ENCODE results near the gene PMEL. TPM values are rescaled to one million over a fixed set of nuclear protein-coding genes. Genes with fewer than 3 reads are reported as not detected.

The PMEL gene
- total and polyA plus RNA-seq, 7 donors: 0.71 to 1.8 (median 1.3) TPM; not detected in 2

DNA sequence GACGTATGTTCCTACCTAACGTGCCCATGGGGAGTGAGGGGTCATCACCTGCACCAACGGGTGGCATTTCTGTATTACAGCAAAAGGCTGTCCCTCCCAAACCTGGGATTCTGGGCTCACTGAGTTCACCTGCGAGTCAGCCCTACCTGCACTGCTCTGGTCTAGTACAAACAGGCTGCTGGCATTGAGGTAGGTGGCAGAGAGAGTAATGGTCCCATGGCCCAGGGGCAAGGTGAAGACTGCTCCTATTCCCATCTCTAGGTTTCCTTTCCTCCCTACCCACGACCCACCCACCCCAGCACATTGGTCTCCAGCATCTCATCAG lies 31.7 kb upstream of the PMEL start:
- intact Hi-C loops (cut with DNase I): loop anchor here (5.0 kb wide), 1 partner anchor 105 kb away; the partner anchor contains the start of gene PA2G4
- no peak for TF ChIP-seq EP300 (IDR thresholded peaks at IDR 0.05)
- no peak for TF ChIP-seq POLR2AphosphoS5 (IDR thresholded peaks at IDR 0.05)
- no peak for TF ChIP-seq POLR2A (IDR thresholded peaks at IDR 0.05)
- TF ChIP-seq, protein P1, sequence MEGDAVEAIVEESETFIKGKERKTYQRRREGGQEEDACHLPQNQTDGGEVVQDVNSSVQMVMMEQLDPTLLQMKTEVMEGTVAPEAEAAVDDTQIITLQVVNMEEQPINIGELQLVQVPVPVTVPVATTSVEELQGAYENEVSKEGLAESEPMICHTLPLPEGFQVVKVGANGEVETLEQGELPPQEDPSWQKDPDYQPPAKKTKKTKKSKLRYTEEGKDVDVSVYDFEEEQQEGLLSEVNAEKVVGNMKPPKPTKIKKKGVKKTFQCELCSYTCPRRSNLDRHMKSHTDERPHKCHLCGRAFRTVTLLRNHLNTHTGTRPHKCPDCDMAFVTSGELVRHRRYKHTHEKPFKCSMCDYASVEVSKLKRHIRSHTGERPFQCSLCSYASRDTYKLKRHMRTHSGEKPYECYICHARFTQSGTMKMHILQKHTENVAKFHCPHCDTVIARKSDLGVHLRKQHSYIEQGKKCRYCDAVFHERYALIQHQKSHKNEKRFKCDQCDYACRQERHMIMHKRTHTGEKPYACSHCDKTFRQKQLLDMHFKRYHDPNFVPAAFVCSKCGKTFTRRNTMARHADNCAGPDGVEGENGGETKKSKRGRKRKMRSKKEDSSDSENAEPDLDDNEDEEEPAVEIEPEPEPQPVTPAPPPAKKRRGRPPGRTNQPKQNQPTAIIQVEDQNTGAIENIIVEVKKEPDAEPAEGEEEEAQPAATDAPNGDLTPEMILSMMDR (IDR thresholded peaks at IDR 0.05): no peak
- Histone ChIP-seq H3K27ac (peak overlapping the region; percentile 84 to 91 (median 89)), H3K4me3 (peak overlapping the region; percentile 42 to 76 (median 72)), H3K36me3 (peaks cover 11 to 61% (median 20%) of the 10 kb centered on the region in 4 donors), H3K27me3 (no peaks in the 10 kb centered on the region), H3K4me1 (peaks cover 0 to 19% (median 16%) of the 10 kb centered on the region in 4 donors), H3K9me3 (no peaks in the 10 kb centered on the region)
- 1 to 2% methylated on average over 5 of the region's 5 CpGs for WGBS, 2 donors
- DNase-seq: peak; percentile 68

GRCh38 chr12:55996715-55997534 lies 31.1 kb upstream of the PMEL start, which contains the start of gene SUOX:
Gene SUOX, plus strand, starts transcription at chr12:55997276. Its CDS starts 4,946 bp downstream, at chr12:56002222.
- WGBS, 2 donors: 1% methylated on average over 27 of the region's 27 CpGs
- Histone ChIP-seq H3K27me3 (no peaks in the 10 kb centered on the region), H3K36me3 (peaks cover 15 to 61% (median 25%) of the 10 kb centered on the region in 4 donors), H3K4me3 (peak within 1 kb of the TSS; percentile 42 to 76 (median 72)), H3K27ac (peak within 1 kb of the TSS; percentile 84 to 91 (median 89)), H3K9me3 (no peaks in the 10 kb centered on the region), H3K4me1 (peaks cover 0 to 19% (median 16%) of the 10 kb centered on the region in 4 donors)
- peak; percentile 55 to 88 (median 82) for TF ChIP-seq POLR2AphosphoS5 (IDR thresholded peaks at IDR 0.05)
- TF ChIP-seq, protein P1 (IDR thresholded peaks at IDR 0.05): no peak
- peak in 1 of 2 donors; percentile 54 for TF ChIP-seq POLR2A (IDR thresholded peaks at IDR 0.05)
- peak; percentile 99 for DNase-seq
- intact Hi-C loops (cut with DNase I): loop anchor here (1.0 to 5.0 kb wide), 3 partner anchors 23 to 105 kb away; partner anchors contain the start of genes PA2G4, RAB5B and RPS26

GRCh38 chr12:55996201-55996714 lies 30.4 kb upstream of the PMEL start:
- Histone ChIP-seq H3K27ac (peak overlapping the region; percentile 84 to 91 (median 89)), H3K4me3 (peak overlapping the region; percentile 42 to 76 (median 72)), H3K9me3 (no peaks in the 10 kb centered on the region), H3K27me3 (no peaks in the 10 kb centered on the region), H3K4me1 (peaks cover 0 to 19% (median 16%) of the 10 kb centered on the region in 4 donors), H3K36me3 (peaks cover 20 to 61% (median 32%) of the 10 kb centered on the region in 4 donors)
- peak; percentile 79 for DNase-seq
- intact Hi-C loops (cut with DNase I): loop anchor here (1.0 to 5.0 kb wide), 3 partner anchors 22 to 106 kb away; partner anchors contain the start of genes PA2G4, RAB5B and RPS26
- WGBS, 2 donors: 19 to 29% methylated on average over 14 of the region's 14 CpGs
- TF ChIP-seq POLR2AphosphoS5 (IDR thresholded peaks at IDR 0.05) (no peak), EP300 (IDR thresholded peaks at IDR 0.05) (no peak)
- TF ChIP-seq, protein P1 (IDR thresholded peaks at IDR 0.05): peak; percentile 70 to 83 (median 78)

DNA sequence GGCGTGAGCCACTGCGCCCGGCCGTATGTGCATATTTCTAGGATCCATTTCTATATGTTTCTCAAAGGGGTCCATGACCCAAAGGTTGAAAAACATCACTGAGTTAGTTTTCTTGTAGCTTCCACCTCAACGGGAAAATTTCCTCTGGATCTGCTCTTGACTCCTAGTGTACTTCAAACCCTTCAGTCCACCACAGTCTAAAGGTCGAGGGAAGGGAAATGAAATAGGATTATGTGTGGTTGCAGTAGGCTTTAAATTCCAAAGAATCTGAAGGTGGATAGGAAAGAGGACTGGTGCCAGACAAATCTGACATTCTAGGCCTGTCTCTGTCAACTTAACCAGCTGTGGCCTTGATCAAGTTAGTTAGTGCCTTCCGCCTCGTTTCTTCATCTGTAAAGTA lies 29.5 kb upstream of the PMEL start:
- Histone ChIP-seq H3K27me3 (no peaks in the 10 kb centered on the region), H3K4me3 (no peak overlapping the region), H3K27ac (peak overlapping the region in 1 of 4 donors; percentile 90), H3K36me3 (peaks cover 28 to 62% (median 40%) of the 10 kb centered on the region in 4 donors), H3K4me1 (peaks cover 0 to 19% (median 16%) of the 10 kb centered on the region in 4 donors), H3K9me3 (no peaks in the 10 kb centered on the region)
- TF ChIP-seq, protein P1 (IDR thresholded peaks at IDR 0.05): no peak
- TF ChIP-seq POLR2A (IDR thresholded peaks at IDR 0.05): no peak
- TF ChIP-seq EP300 (IDR thresholded peaks at IDR 0.05): no peak
- WGBS, 2 donors: 65 to 83% methylated on average over 8 of the region's 8 CpGs
- no peak for DNase-seq
- intact Hi-C loops (cut with DNase I): loop anchor here (5.0 kb wide), 1 partner anchor 107 kb away; the partner anchor contains the start of gene PA2G4
